ENCODE measurements around the gene PLIN1. TPM values are rescaled to one million over a fixed set of nuclear protein-coding genes. Genes with fewer than 3 reads are reported as not detected.

The PLIN1 gene, protein sequence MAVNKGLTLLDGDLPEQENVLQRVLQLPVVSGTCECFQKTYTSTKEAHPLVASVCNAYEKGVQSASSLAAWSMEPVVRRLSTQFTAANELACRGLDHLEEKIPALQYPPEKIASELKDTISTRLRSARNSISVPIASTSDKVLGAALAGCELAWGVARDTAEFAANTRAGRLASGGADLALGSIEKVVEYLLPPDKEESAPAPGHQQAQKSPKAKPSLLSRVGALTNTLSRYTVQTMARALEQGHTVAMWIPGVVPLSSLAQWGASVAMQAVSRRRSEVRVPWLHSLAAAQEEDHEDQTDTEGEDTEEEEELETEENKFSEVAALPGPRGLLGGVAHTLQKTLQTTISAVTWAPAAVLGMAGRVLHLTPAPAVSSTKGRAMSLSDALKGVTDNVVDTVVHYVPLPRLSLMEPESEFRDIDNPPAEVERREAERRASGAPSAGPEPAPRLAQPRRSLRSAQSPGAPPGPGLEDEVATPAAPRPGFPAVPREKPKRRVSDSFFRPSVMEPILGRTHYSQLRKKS
- 0.13 TPM for polyA plus RNA-seq (2013, experiment 1 of 2)
- 0.24 TPM for polyA plus RNA-seq (2013, experiment 2 of 2)

DNA sequence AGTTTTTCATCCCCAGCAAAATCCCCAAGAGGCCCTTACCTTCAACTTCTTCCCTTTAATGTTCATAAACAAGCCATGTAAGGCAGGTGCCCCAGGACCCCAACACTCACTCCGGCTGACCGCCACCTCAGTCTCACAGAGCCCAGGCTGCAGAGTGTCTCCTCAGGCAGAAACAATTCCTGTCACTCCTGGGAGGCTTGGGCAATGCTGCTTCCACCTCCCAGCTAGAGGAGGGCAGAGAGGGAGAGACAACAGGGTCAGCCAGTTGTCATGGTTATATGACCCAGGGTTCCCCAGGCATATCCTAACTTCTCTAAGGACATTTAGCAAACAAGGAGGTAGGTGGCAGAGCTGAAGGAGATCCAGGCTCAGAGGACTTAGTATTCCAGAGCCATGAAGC, at the start of gene PLIN1:
PLIN1 (minus strand) TSS at position 156 of the 400 bp plus-strand sequence. CDS start 1,878 bp downstream, outside the sequence.
- peaks cover 3 to 4% of the 10 kb centered on the region in 2 donors for H3K4me1 ChIP-seq (ENCODE audit: control insufficient read depth in 2 of 2, insufficient read depth in 1 of 2, low read depth in 1 of 2, low read length in 2 of 2)
- no peak within 1 kb of the TSS for H2BK15ac ChIP-seq (ENCODE audit: low read length)
- no peak within 1 kb of the TSS for H3K27ac ChIP-seq (replicated peaks; ENCODE audit: low read length)
- no peaks in the 10 kb centered on the region for H3K79me1 ChIP-seq (ENCODE audit: low read depth, low read length)
- H3K4me2 ChIP-seq (ENCODE audit: insufficient read depth, low read length, poor library complexity, severe bottlenecking): no peak within 1 kb of the TSS
- no peak within 1 kb of the TSS for H3K4me3 ChIP-seq (ENCODE audit: low read length in 2 of 2)
- WGBS, 2 donors (ENCODE audit: extremely low coverage in 2 of 2, insufficient read length in 2 of 2, insufficient replicate concordance in 1 of 2): no CpG with 5 or more reads among the region's 2 CpGs
- H3K36me3 ChIP-seq (replicated peaks in 1 of 2; ENCODE audit: control insufficient read depth in 2 of 2, insufficient read depth in 2 of 2, low read length in 2 of 2): no peaks in the 10 kb centered on the region
- no peak within 1 kb of the TSS for H3K14ac ChIP-seq (ENCODE audit: low read length)
- no peak within 1 kb of the TSS for H3K23ac ChIP-seq (ENCODE audit: low read depth, low read length, poor library complexity)
- no peak for DNase-seq (ENCODE audit: low spot score)
- no peaks in the 10 kb centered on the region for H3K9me3 ChIP-seq (replicated peaks in 1 of 2; ENCODE audit: control insufficient read depth in 2 of 2, insufficient read depth in 1 of 2, low read depth in 1 of 2, low read length in 2 of 2)
- H2BK120ac ChIP-seq (ENCODE audit: low read depth, low read length): no peak within 1 kb of the TSS
- no peak within 1 kb of the TSS for H2AFZ ChIP-seq (ENCODE audit: low read length)
- H3K4ac ChIP-seq (ENCODE audit: low read length): no peak within 1 kb of the TSS
- H2BK5ac ChIP-seq (ENCODE audit: low read length): no peak within 1 kb of the TSS
- no peak within 1 kb of the TSS for H4K8ac ChIP-seq (ENCODE audit: low read depth, low read length)
- H2BK12ac ChIP-seq (ENCODE audit: low read length): no peak within 1 kb of the TSS
- H3K18ac ChIP-seq (ENCODE audit: low read length): no peak within 1 kb of the TSS
- no peak within 1 kb of the TSS for H3K9ac ChIP-seq (ENCODE audit: low read depth, low read length, poor library complexity)
- no peak within 1 kb of the TSS for H4K91ac ChIP-seq (ENCODE audit: low read depth, low read length, poor library complexity)
- H2AK5ac ChIP-seq (ENCODE audit: low read depth, low read length): no peak within 1 kb of the TSS
- peaks cover 0 to 2% (median 0%) of the 10 kb centered on the region in 3 experiments for H3K27me3 ChIP-seq (ENCODE audit: control insufficient read depth in 3 of 3, insufficient read depth in 3 of 3, low read depth in 1 of 3, low read length in 3 of 3)

DNA sequence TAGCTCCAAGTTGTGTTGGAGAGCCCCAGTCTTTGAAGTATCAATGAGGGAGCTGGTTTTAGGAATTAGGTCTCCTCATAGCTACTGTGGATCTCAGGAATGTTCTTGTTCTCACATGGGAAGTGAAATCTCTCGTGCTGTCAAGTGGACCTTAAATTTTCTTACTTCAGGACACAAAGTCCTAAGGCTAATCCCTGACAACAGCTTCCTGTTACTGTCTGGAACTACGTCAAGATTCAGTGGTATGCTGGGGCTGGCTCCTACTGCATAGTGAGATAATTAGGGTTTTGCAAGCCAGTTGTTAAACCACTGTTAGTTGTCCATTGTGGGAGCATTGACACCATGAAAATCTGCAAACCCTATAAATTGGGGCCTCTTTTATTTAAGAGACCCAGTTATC, 49.1 kb upstream of the PLIN1 start:
- no peak overlapping the region for H3K18ac ChIP-seq (ENCODE audit: low read length)
- H3K4me2 ChIP-seq (ENCODE audit: insufficient read depth, low read length, poor library complexity, severe bottlenecking): no peak overlapping the region
- no peak overlapping the region for H2AK5ac ChIP-seq (ENCODE audit: low read depth, low read length)
- H3K9me3 ChIP-seq (replicated peaks in 1 of 2; ENCODE audit: control insufficient read depth in 2 of 2, insufficient read depth in 1 of 2, low read depth in 1 of 2, low read length in 2 of 2): peaks cover 0 to 3% of the 10 kb centered on the region in 2 donors
- no peak for DNase-seq (ENCODE audit: low spot score)
- H3K14ac ChIP-seq (ENCODE audit: low read length): no peak overlapping the region
- no peak overlapping the region for H3K23ac ChIP-seq (ENCODE audit: low read depth, low read length, poor library complexity)
- H3K4me1 ChIP-seq (ENCODE audit: control insufficient read depth in 2 of 2, insufficient read depth in 1 of 2, low read depth in 1 of 2, low read length in 2 of 2): no peaks in the 10 kb centered on the region
- H3K27ac ChIP-seq (replicated peaks; ENCODE audit: low read length): no peak overlapping the region
- H3K36me3 ChIP-seq (replicated peaks in 1 of 2; ENCODE audit: control insufficient read depth in 2 of 2, insufficient read depth in 2 of 2, low read length in 2 of 2): no peaks in the 10 kb centered on the region
- no peak overlapping the region for H2BK12ac ChIP-seq (ENCODE audit: low read length)
- no peak overlapping the region for H4K8ac ChIP-seq (ENCODE audit: low read depth, low read length)
- no CpG with 5 or more reads among the region's 2 CpGs for WGBS, 2 donors (ENCODE audit: extremely low coverage in 2 of 2, insufficient read length in 2 of 2, insufficient replicate concordance in 1 of 2)
- H2BK5ac ChIP-seq (ENCODE audit: low read length): no peak overlapping the region
- H4K91ac ChIP-seq (ENCODE audit: low read depth, low read length, poor library complexity): no peak overlapping the region
- no peak overlapping the region for H3K4me3 ChIP-seq (ENCODE audit: low read length in 2 of 2)
- H3K9ac ChIP-seq (ENCODE audit: low read depth, low read length, poor library complexity): no peak overlapping the region
- H3K4ac ChIP-seq (ENCODE audit: low read length): no peak overlapping the region
- no peak overlapping the region for H2AFZ ChIP-seq (ENCODE audit: low read length)
- H3K79me1 ChIP-seq (ENCODE audit: low read depth, low read length): no peaks in the 10 kb centered on the region
- no peak overlapping the region for H2BK120ac ChIP-seq (ENCODE audit: low read depth, low read length)
- H2BK15ac ChIP-seq (ENCODE audit: low read length): no peak overlapping the region
- H3K27me3 ChIP-seq (ENCODE audit: control insufficient read depth in 3 of 3, insufficient read depth in 3 of 3, low read depth in 1 of 3, low read length in 3 of 3): peaks cover 0 to 32% (median 0%) of the 10 kb centered on the region in 3 experiments

DNA sequence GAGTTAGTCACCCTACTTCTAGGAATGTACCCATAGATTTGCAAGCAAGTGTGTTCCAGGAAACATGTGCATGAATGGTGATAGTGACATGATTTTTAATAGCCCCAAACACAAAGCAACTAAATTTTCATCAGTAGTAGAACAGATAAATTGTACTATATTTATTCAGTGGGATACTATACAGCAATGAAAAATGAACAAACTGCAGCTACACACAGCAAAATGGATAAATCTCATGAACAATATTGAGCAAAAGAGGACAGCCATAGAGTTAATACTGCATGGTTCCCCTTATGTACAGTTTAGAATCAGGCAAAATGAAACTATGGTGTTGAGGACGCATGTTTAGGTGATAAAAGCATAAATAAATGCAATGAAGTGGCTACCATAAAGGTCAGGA, 45.9 kb upstream of the PLIN1 start:
- Histone ChIP-seq H3K27ac (replicated peaks; ENCODE audit: low read length) (no peak overlapping the region), H3K36me3 (replicated peaks in 1 of 2; ENCODE audit: control insufficient read depth in 2 of 2, insufficient read depth in 2 of 2, low read length in 2 of 2) (no peaks in the 10 kb centered on the region), H3K18ac (ENCODE audit: low read length) (no peak overlapping the region), H3K4me2 (ENCODE audit: insufficient read depth, low read length, poor library complexity, severe bottlenecking) (no peak overlapping the region), H3K4ac (ENCODE audit: low read length) (no peak overlapping the region), H3K9me3 (replicated peaks in 1 of 2; ENCODE audit: control insufficient read depth in 2 of 2, insufficient read depth in 1 of 2, low read depth in 1 of 2, low read length in 2 of 2) (peaks cover 1 to 3% of the 10 kb centered on the region in 2 donors), H4K8ac (ENCODE audit: low read depth, low read length) (no peak overlapping the region), H3K4me3 (ENCODE audit: low read length in 2 of 2) (no peak overlapping the region), H2BK5ac (ENCODE audit: low read length) (no peak overlapping the region), H2AFZ (ENCODE audit: low read length) (no peak overlapping the region), H3K23ac (ENCODE audit: low read depth, low read length, poor library complexity) (no peak overlapping the region), H2AK5ac (ENCODE audit: low read depth, low read length) (no peak overlapping the region), H2BK120ac (ENCODE audit: low read depth, low read length) (no peak overlapping the region), H2BK15ac (ENCODE audit: low read length) (no peak overlapping the region), H3K9ac (ENCODE audit: low read depth, low read length, poor library complexity) (no peak overlapping the region), H2BK12ac (ENCODE audit: low read length) (no peak overlapping the region), H3K4me1 (ENCODE audit: control insufficient read depth in 2 of 2, insufficient read depth in 1 of 2, low read depth in 1 of 2, low read length in 2 of 2) (no peaks in the 10 kb centered on the region), H3K27me3 (ENCODE audit: control insufficient read depth in 3 of 3, insufficient read depth in 3 of 3, low read depth in 1 of 3, low read length in 3 of 3) (peaks cover 0 to 28% (median 0%) of the 10 kb centered on the region in 3 experiments), H3K79me1 (ENCODE audit: low read depth, low read length) (no peaks in the 10 kb centered on the region), H3K14ac (ENCODE audit: low read length) (no peak overlapping the region), H4K91ac (ENCODE audit: low read depth, low read length, poor library complexity) (no peak overlapping the region)
- WGBS, 2 donors (ENCODE audit: extremely low coverage in 2 of 2, insufficient read length in 2 of 2, insufficient replicate concordance in 1 of 2): no CpG with 5 or more reads among the region's 1 CpG
- no peak for DNase-seq (ENCODE audit: low spot score)

DNA sequence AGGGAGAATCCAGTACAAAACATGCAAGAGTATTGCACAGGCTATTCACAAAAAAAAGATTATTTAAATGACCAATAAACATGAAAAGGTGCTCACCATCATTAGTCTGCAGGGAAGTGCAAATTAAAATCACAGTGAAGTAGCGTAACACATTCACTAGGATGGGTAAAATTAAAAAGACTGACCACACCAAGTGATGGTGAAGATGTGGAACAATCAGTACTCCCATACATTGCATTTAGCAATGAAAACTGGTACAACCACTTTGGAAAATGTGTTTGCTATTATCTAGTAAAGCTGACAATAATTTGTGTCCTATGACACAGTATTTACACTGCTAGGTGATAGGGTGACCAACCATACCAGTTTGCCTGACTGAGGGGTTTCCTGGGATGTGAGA, 45.5 kb upstream of the PLIN1 start:
- Histone ChIP-seq H3K4ac (ENCODE audit: low read length) (no peak overlapping the region), H3K9ac (ENCODE audit: low read depth, low read length, poor library complexity) (no peak overlapping the region), H3K4me3 (ENCODE audit: low read length in 2 of 2) (no peak overlapping the region), H2BK12ac (ENCODE audit: low read length) (no peak overlapping the region), H4K8ac (ENCODE audit: low read depth, low read length) (no peak overlapping the region), H2AK5ac (ENCODE audit: low read depth, low read length) (no peak overlapping the region), H3K14ac (ENCODE audit: low read length) (no peak overlapping the region), H3K4me1 (ENCODE audit: control insufficient read depth in 2 of 2, insufficient read depth in 1 of 2, low read depth in 1 of 2, low read length in 2 of 2) (no peaks in the 10 kb centered on the region), H3K36me3 (replicated peaks in 1 of 2; ENCODE audit: control insufficient read depth in 2 of 2, insufficient read depth in 2 of 2, low read length in 2 of 2) (no peaks in the 10 kb centered on the region), H2BK5ac (ENCODE audit: low read length) (no peak overlapping the region), H3K79me1 (ENCODE audit: low read depth, low read length) (no peaks in the 10 kb centered on the region), H2BK15ac (ENCODE audit: low read length) (no peak overlapping the region), H2AFZ (ENCODE audit: low read length) (no peak overlapping the region), H3K27me3 (ENCODE audit: control insufficient read depth in 3 of 3, insufficient read depth in 3 of 3, low read depth in 1 of 3, low read length in 3 of 3) (peaks cover 0 to 27% (median 0%) of the 10 kb centered on the region in 3 experiments), H3K27ac (replicated peaks; ENCODE audit: low read length) (no peak overlapping the region), H3K23ac (ENCODE audit: low read depth, low read length, poor library complexity) (no peak overlapping the region), H3K9me3 (replicated peaks in 1 of 2; ENCODE audit: control insufficient read depth in 2 of 2, insufficient read depth in 1 of 2, low read depth in 1 of 2, low read length in 2 of 2) (peaks cover 1 to 3% of the 10 kb centered on the region in 2 donors), H3K4me2 (ENCODE audit: insufficient read depth, low read length, poor library complexity, severe bottlenecking) (no peak overlapping the region), H2BK120ac (ENCODE audit: low read depth, low read length) (no peak overlapping the region), H4K91ac (ENCODE audit: low read depth, low read length, poor library complexity) (no peak overlapping the region), H3K18ac (ENCODE audit: low read length) (no peak overlapping the region)
- no peak for DNase-seq (ENCODE audit: low spot score)
- WGBS, 2 donors (ENCODE audit: extremely low coverage in 2 of 2, insufficient read length in 2 of 2, insufficient replicate concordance in 1 of 2): no CpG with 5 or more reads among the region's 1 CpG
